Measurements from ENCODE around the gene ITIH5.

DNA sequence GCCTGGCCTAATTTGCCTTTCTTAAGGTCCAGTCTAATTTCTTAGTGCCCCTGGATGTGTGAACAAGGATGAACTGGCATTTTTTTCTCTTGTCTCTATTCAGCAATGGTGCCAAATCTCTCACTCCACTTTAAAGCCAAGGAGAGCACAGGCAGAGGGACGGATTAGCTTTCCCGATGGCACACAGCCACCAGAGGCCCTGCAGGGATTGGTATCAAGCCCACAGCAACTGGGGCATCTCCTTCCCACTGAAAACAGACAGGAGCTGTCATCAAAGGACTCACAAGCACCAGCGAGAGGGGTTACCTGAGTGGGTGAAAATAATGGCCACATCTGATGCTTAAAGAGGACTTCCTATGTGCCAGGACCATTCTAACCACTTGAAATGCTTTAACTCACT is 83.1 kb downstream of the ITIH5 start:
- TF ChIP-seq, protein P1, sequence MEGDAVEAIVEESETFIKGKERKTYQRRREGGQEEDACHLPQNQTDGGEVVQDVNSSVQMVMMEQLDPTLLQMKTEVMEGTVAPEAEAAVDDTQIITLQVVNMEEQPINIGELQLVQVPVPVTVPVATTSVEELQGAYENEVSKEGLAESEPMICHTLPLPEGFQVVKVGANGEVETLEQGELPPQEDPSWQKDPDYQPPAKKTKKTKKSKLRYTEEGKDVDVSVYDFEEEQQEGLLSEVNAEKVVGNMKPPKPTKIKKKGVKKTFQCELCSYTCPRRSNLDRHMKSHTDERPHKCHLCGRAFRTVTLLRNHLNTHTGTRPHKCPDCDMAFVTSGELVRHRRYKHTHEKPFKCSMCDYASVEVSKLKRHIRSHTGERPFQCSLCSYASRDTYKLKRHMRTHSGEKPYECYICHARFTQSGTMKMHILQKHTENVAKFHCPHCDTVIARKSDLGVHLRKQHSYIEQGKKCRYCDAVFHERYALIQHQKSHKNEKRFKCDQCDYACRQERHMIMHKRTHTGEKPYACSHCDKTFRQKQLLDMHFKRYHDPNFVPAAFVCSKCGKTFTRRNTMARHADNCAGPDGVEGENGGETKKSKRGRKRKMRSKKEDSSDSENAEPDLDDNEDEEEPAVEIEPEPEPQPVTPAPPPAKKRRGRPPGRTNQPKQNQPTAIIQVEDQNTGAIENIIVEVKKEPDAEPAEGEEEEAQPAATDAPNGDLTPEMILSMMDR (IDR thresholded peaks at IDR 0.05 in 8 of 11, conservative IDR thresholded peaks at IDR 0.05 in 3 of 11), result no peak
- TF ChIP-seq POLR2A (IDR thresholded peaks at IDR 0.05), result no peak
- TF ChIP-seq POLR2AphosphoS5 (IDR thresholded peaks at IDR 0.05), result no peak

Data from spleen (tissue), 7 donors.